NOMO-1 treated with DMSO at 0.1 percent for 48 hours (cell line): ENCODE results near the gene BCKDHB.
A peak's percentile ranks its signal among the peaks of the same experiment; 100 is the strongest.
"Not testable (repeated sequence)": the region's sequence is repeated elsewhere in the genome, so short reads cannot be mapped to it uniquely, and the experiment has no call there.

Experiments used
- DNase-seq: peaks from one replicate; lab custom pipeline; 2025; ENCODE audit not compliant: unreplicated experiment; lab: John Stamatoyannopoulos, UW

The BCKDHB gene

GRCh38 chr6:80205404-80205803, 98.9 kb downstream of the BCKDHB start:
- no peak for DNase-seq

- no peak for DNase-seq
Observed at GRCh38 chr6:80206758-80207157, 100.3 kb downstream of the BCKDHB start.

- DNase-seq, result peak; percentile 61
Observed at GRCh38 chr6:80209430-80209829, 103.0 kb downstream of the BCKDHB start.

GRCh38 chr6:80210618-80211017, 104.1 kb downstream of the BCKDHB start:
- DNase-seq, result no peak

- DNase-seq, result no peak
Observed at GRCh38 chr6:80211286-80211685, 104.8 kb downstream of the BCKDHB start.

GRCh38 chr6:80211890-80212289, 105.4 kb downstream of the BCKDHB start:
- peak; percentile 16 for DNase-seq

- DNase-seq, result peak; percentile 42
Observed at GRCh38 chr6:80214436-80215022, 108.1 kb downstream of the BCKDHB start.

- no peak for DNase-seq
Observed at GRCh38 chr6:80215063-80215462, 108.6 kb downstream of the BCKDHB start.

- DNase-seq, result no peak
Observed at GRCh38 chr6:80217794-80218193, 111.3 kb downstream of the BCKDHB start.

- DNase-seq, result no peak
Observed at GRCh38 chr6:80223743-80224212, 117.3 kb downstream of the BCKDHB start.

GRCh38 chr6:80226151-80226550, 119.7 kb downstream of the BCKDHB start:
- no peak for DNase-seq

- no peak for DNase-seq
Observed at GRCh38 chr6:80226699-80227098, 120.2 kb downstream of the BCKDHB start.

GRCh38 chr6:80227545-80228105, 121.2 kb downstream of the BCKDHB start:
- DNase-seq, result no peak

- no peak for DNase-seq
Observed at GRCh38 chr6:80233262-80233661, 126.8 kb downstream of the BCKDHB start.

GRCh38 chr6:80233958-80234357, 127.5 kb downstream of the BCKDHB start:
- DNase-seq, result no peak

- DNase-seq, result no peak
Observed at GRCh38 chr6:80234401-80234800, 127.9 kb downstream of the BCKDHB start.

GRCh38 chr6:80234908-80235307, 128.4 kb downstream of the BCKDHB start:
- DNase-seq, result no peak

GRCh38 chr6:80235647-80236046, 129.2 kb downstream of the BCKDHB start:
- DNase-seq, result no peak

- not testable (repeated sequence) for DNase-seq
Observed at GRCh38 chr6:80238754-80239153, 132.3 kb downstream of the BCKDHB start.

- no peak for DNase-seq
Observed at GRCh38 chr6:80245043-80245442, 138.6 kb downstream of the BCKDHB start.

GRCh38 chr6:80249897-80250296, 143.4 kb downstream of the BCKDHB start:
- DNase-seq, result no peak

- no peak for DNase-seq
Observed at GRCh38 chr6:80250391-80250997, 144.0 kb downstream of the BCKDHB start.

- DNase-seq, result no peak
Observed at GRCh38 chr6:80251321-80251720, 144.8 kb downstream of the BCKDHB start.
